Measurements from ENCODE around the gene TPGS2. TPM values are rescaled to one million over a fixed set of nuclear protein-coding genes. Genes with fewer than 3 reads are reported as not detected.
"Not testable (repeated sequence)": the region's sequence is repeated elsewhere in the genome, so short reads cannot be mapped to it uniquely, and the experiment has no call there.

TPGS2 gene
- total RNA-seq, 1 donor from 2014 or later = 93.5 TPM

- Mint-ChIP-seq H3K27ac (no peak overlapping the region), H3K4me1 (no peaks in the 10 kb centered on the region), H3K9me3 (peaks cover 4% of the 10 kb centered on the region), H3K36me3 (peaks cover 35% of the 10 kb centered on the region), H3K4me3 (no peak overlapping the region), H3K27me3 (ENCODE audit: low read depth) (no peaks in the 10 kb centered on the region)
- no peak for TF ChIP-seq CTCF (IDR thresholded peaks at IDR 0.05; ENCODE audit: unreplicated experiment)
- no peak for DNase-seq (ENCODE audit: low spot score in 2 of 2, unreplicated experiment in 2 of 2)
Observed at GRCh38 chr18:36821681-36822080, 7.1 kb downstream of the TPGS2 start.

- no peaks in the 10 kb centered on the region for H3K9me3 Mint-ChIP-seq
- H3K27me3 Mint-ChIP-seq (ENCODE audit: low read depth) = no peaks in the 10 kb centered on the region
- no peak overlapping the region for H3K27ac Mint-ChIP-seq
- TF ChIP-seq CTCF (IDR thresholded peaks at IDR 0.05; ENCODE audit: unreplicated experiment) = no peak
- peaks cover 34% of the 10 kb centered on the region for H3K36me3 Mint-ChIP-seq
- H3K4me3 Mint-ChIP-seq = no peak overlapping the region
- no peaks in the 10 kb centered on the region for H3K4me1 Mint-ChIP-seq
- no peak for DNase-seq (ENCODE audit: low spot score in 2 of 2, unreplicated experiment in 2 of 2)
Observed at GRCh38 chr18:36819621-36820020, 9.2 kb downstream of the TPGS2 start.

GRCh38 chr18:36818652-36819051 is 10.2 kb downstream of the TPGS2 start:
- TF ChIP-seq CTCF (IDR thresholded peaks at IDR 0.05; ENCODE audit: unreplicated experiment) = no peak

GRCh38 chr18:36817039-36817438 is 11.8 kb downstream of the TPGS2 start:
- DNase-seq (ENCODE audit: low spot score in 2 of 2, unreplicated experiment in 2 of 2) = no peak
- no peaks in the 10 kb centered on the region for H3K4me1 Mint-ChIP-seq
- H3K27ac Mint-ChIP-seq = no peak overlapping the region
- no peak overlapping the region for H3K4me3 Mint-ChIP-seq
- peaks cover 26% of the 10 kb centered on the region for H3K36me3 Mint-ChIP-seq
- TF ChIP-seq CTCF (IDR thresholded peaks at IDR 0.05; ENCODE audit: unreplicated experiment) = no peak
- H3K27me3 Mint-ChIP-seq (ENCODE audit: low read depth) = no peaks in the 10 kb centered on the region
- no peaks in the 10 kb centered on the region for H3K9me3 Mint-ChIP-seq

More at GRCh38 chr18:36818652-36819051, 10.2 kb downstream of the TPGS2 start:
- H3K4me3 Mint-ChIP-seq = no peak overlapping the region
- peaks cover 30% of the 10 kb centered on the region for H3K36me3 Mint-ChIP-seq
- H3K9me3 Mint-ChIP-seq = no peaks in the 10 kb centered on the region
- H3K27ac Mint-ChIP-seq = no peak overlapping the region
- no peak for DNase-seq (ENCODE audit: low spot score in 2 of 2, unreplicated experiment in 2 of 2)
- no peaks in the 10 kb centered on the region for H3K4me1 Mint-ChIP-seq
- no peaks in the 10 kb centered on the region for H3K27me3 Mint-ChIP-seq (ENCODE audit: low read depth)

- not testable (repeated sequence) for H3K4me3 Mint-ChIP-seq; H3K27me3 Mint-ChIP-seq (ENCODE audit: low read depth); H3K9me3 Mint-ChIP-seq; DNase-seq (ENCODE audit: low spot score in 2 of 2, unreplicated experiment in 2 of 2); H3K27ac Mint-ChIP-seq; H3K4me1 Mint-ChIP-seq
- peaks cover 21% of the 10 kb centered on the region for H3K36me3 Mint-ChIP-seq
Observed at GRCh38 chr18:36816096-36816495, 12.7 kb downstream of the TPGS2 start.

- no peak for TF ChIP-seq CTCF (IDR thresholded peaks at IDR 0.05; ENCODE audit: unreplicated experiment)
- H3K9me3 Mint-ChIP-seq = no peaks in the 10 kb centered on the region
- H3K27ac Mint-ChIP-seq = no peak overlapping the region
- H3K27me3 Mint-ChIP-seq (ENCODE audit: low read depth) = no peaks in the 10 kb centered on the region
- no peak for DNase-seq (ENCODE audit: low spot score in 2 of 2, unreplicated experiment in 2 of 2)
- H3K4me3 Mint-ChIP-seq = no peak overlapping the region
- no peaks in the 10 kb centered on the region for H3K4me1 Mint-ChIP-seq
- peaks cover 21% of the 10 kb centered on the region for H3K36me3 Mint-ChIP-seq
Observed at GRCh38 chr18:36814994-36815393, 13.8 kb downstream of the TPGS2 start.

All from mesothelial cell of epicardium (in vitro differentiated cells).